HG02588 (cell line): ENCODE measurements around the gene GBA3.

Experiments used
- ATAC-seq: cut with Tn5 transposase; IDR thresholded peaks from one replicate; pipeline ENCODE4 v1.9.1; 2021; ENCODE audit warnings: mild to moderate bottlenecking, moderate library complexity; ENCODE audit not compliant: unreplicated experiment

The GBA3 gene

GRCh38 chr4:22692736-22693135, at the start of gene GBA3:
Gene GBA3, plus strand, starts transcription at chr4:22692937.
- no peak for ATAC-seq

GRCh38 chr4:22643952-22644351, 48.8 kb upstream of the GBA3 start:
- ATAC-seq: no peak

GRCh38 chr4:22645481-22646182, 47.1 kb upstream of the GBA3 start:
- no peak for ATAC-seq

- ATAC-seq: no peak
Measured at GRCh38 chr4:22648996-22649395, 43.7 kb upstream of the GBA3 start.

GRCh38 chr4:22650771-22651170, 42.0 kb upstream of the GBA3 start:
- ATAC-seq: no peak

- no peak for ATAC-seq
Measured at GRCh38 chr4:22653752-22654151, 39.0 kb upstream of the GBA3 start.

GRCh38 chr4:22661443-22661842, 31.3 kb upstream of the GBA3 start:
- ATAC-seq: no peak

GRCh38 chr4:22667332-22667940, 25.3 kb upstream of the GBA3 start:
- ATAC-seq: no peak

GRCh38 chr4:22668301-22668700, 24.4 kb upstream of the GBA3 start:
- no peak for ATAC-seq

GRCh38 chr4:22668702-22669101, 24.0 kb upstream of the GBA3 start:
- no peak for ATAC-seq

GRCh38 chr4:22670956-22671355, 21.8 kb upstream of the GBA3 start:
- no peak for ATAC-seq

- ATAC-seq: no peak
Measured at GRCh38 chr4:22672519-22672918, 20.2 kb upstream of the GBA3 start.

GRCh38 chr4:22672944-22673343, 19.8 kb upstream of the GBA3 start:
- ATAC-seq: no peak

- no peak for ATAC-seq
Measured at GRCh38 chr4:22674700-22675099, 18.0 kb upstream of the GBA3 start.

GRCh38 chr4:22676063-22676462, 16.7 kb upstream of the GBA3 start:
- ATAC-seq: no peak

- ATAC-seq: no peak
Measured at GRCh38 chr4:22677780-22678179, 15.0 kb upstream of the GBA3 start.

- ATAC-seq: no peak
Measured at GRCh38 chr4:22678940-22679854, 13.5 kb upstream of the GBA3 start.

- ATAC-seq: no peak
Measured at GRCh38 chr4:22680065-22680642, 12.6 kb upstream of the GBA3 start.

- no peak for ATAC-seq
Measured at GRCh38 chr4:22683726-22684125, 9.0 kb upstream of the GBA3 start.

- ATAC-seq: no peak
Measured at GRCh38 chr4:22686141-22686540, 6.6 kb upstream of the GBA3 start.

GRCh38 chr4:22688236-22688635, 4.5 kb upstream of the GBA3 start:
- no peak for ATAC-seq
